H9 (cell line): Measurements from ENCODE around the gene ZC3H18. TPM values are rescaled to one million over a fixed set of nuclear protein-coding genes. Genes with fewer than 3 reads are reported as not detected.

Experiments used
- DNase-seq: peaks from one replicate; pipeline ENCODE4 v3.0.0-alpha.2; 2017
- H2AFZ ChIP-seq: one replicate; pipeline ENCODE4 v1.6.1; 2013; ENCODE audit warnings: mild to moderate bottlenecking, low read length, control low read depth, moderate library complexity
- H2AK5ac ChIP-seq: 2 replicates; pipeline ENCODE4 v1.6.1; 2013; ENCODE audit warnings: low read length, control low read depth, mixed read lengths; ENCODE audit not compliant: insufficient read length
- H2BK120ac ChIP-seq: one replicate; pipeline ENCODE4 v1.6.1; 2013; ENCODE audit warnings: low read depth, mild to moderate bottlenecking, low read length, control low read depth, inconsistent platforms; ENCODE audit not compliant: poor library complexity, severe bottlenecking
- H2BK12ac ChIP-seq: 2 replicates; pipeline ENCODE4 v1.6.1; 2013; ENCODE audit warnings: low read length, control low read depth, mixed read lengths, low read depth; ENCODE audit not compliant: insufficient read length
- H2BK15ac ChIP-seq: 2 replicates; pipeline ENCODE4 v1.6.1; 2013; ENCODE audit warnings: low read depth, low read length, control low read depth
- H2BK20ac ChIP-seq: one replicate; pipeline ENCODE4 v1.6.1; 2013; ENCODE audit warnings: low read depth, mild to moderate bottlenecking, low read length, control low read depth, inconsistent platforms; ENCODE audit not compliant: poor library complexity, severe bottlenecking
- H2BK5ac ChIP-seq: 2 replicates; pipeline ENCODE4 v1.6.1; 2013; ENCODE audit warnings: low read length, control low read depth, mixed read lengths; ENCODE audit not compliant: insufficient read length
- H3K14ac ChIP-seq: 2 replicates; pipeline ENCODE4 v1.6.1; 2013; ENCODE audit warnings: low read length, control low read depth; ENCODE audit not compliant: insufficient read depth
- H3K18ac ChIP-seq: 2 replicates; pipeline ENCODE4 v1.6.1; 2013; ENCODE audit warnings: low read depth, mild to moderate bottlenecking, mixed read lengths, low read length, control low read depth; ENCODE audit not compliant: insufficient read length
- H3K23ac ChIP-seq: 2 replicates; pipeline ENCODE4 v1.6.1; 2013; ENCODE audit warnings: low read length, control low read depth, mixed read lengths, low read depth; ENCODE audit not compliant: insufficient read length
- H3K23me2 ChIP-seq: 2 replicates; pipeline ENCODE4 v1.6.1; 2013; ENCODE audit warnings: low read depth, mild to moderate bottlenecking, mixed read lengths, low read length, control low read depth; ENCODE audit not compliant: insufficient read length, poor library complexity, severe bottlenecking
- H3K27ac ChIP-seq: 2 replicates; pipeline ENCODE4 v1.5.1; 2013; ENCODE audit warnings: low read length, control low read depth, mixed read lengths, low read depth; ENCODE audit not compliant: insufficient read length
- H3K27me3 ChIP-seq: 2 replicates; pipeline ENCODE4 v1.6.1; 2013; ENCODE audit warnings: low read length, control low read depth, inconsistent platforms; ENCODE audit not compliant: insufficient read depth
- H3K4ac ChIP-seq: 2 replicates; pipeline ENCODE4 v1.6.1; 2013; ENCODE audit warnings: low read depth, mild to moderate bottlenecking, control low read depth, inconsistent platforms, low read length, moderate library complexity
- H3K4me1 ChIP-seq: 2 replicates; pipeline ENCODE4 v1.6.1; 2013; ENCODE audit warnings: low read length, control low read depth, inconsistent platforms; ENCODE audit not compliant: insufficient read depth
- H3K4me2 ChIP-seq: 2 replicates; pipeline ENCODE4 v1.6.1; 2013; ENCODE audit warnings: low read length, control low read depth, mixed read lengths; ENCODE audit not compliant: insufficient read length, insufficient read depth
- H3K56ac ChIP-seq: 2 replicates; pipeline ENCODE4 v1.6.1; 2013; ENCODE audit warnings: low read depth, mild to moderate bottlenecking, mixed read lengths, low read length, control low read depth; ENCODE audit not compliant: insufficient read length
- H3K79me1 ChIP-seq: 2 replicates; pipeline ENCODE4 v1.6.1; 2013; ENCODE audit warnings: low read depth, mild to moderate bottlenecking, moderate library complexity, low read length, control low read depth, inconsistent platforms; ENCODE audit not compliant: insufficient read depth, poor library complexity, severe bottlenecking
- H3K79me2 ChIP-seq: 2 replicates; pipeline ENCODE4 v1.6.1; 2013; ENCODE audit warnings: low read length, control low read depth, inconsistent platforms; ENCODE audit not compliant: insufficient read depth
- H3K9ac ChIP-seq: 2 replicates; pipeline ENCODE4 v1.6.1; 2013; ENCODE audit warnings: low read length, control low read depth, mixed read lengths; ENCODE audit not compliant: insufficient read length; ENCODE audit errors: extremely low read depth
- H3K9me3 ChIP-seq: one replicate; pipeline ENCODE4 v1.6.1; 2013; ENCODE audit warnings: low read depth, low read length, inconsistent platforms; ENCODE audit not compliant: control insufficient read depth
- H3T11ph ChIP-seq: one replicate; pipeline ENCODE4 v1.6.1; 2013; ENCODE audit warnings: mild to moderate bottlenecking, low read length, control low read depth, inconsistent platforms
- H4K20me1 ChIP-seq: one replicate; pipeline ENCODE4 v1.6.1; 2013; ENCODE audit not compliant: control insufficient read depth, insufficient read length, insufficient read depth
- H4K5ac ChIP-seq: 2 replicates; pipeline ENCODE4 v1.6.1; 2013; ENCODE audit warnings: low read depth, mild to moderate bottlenecking, mixed read lengths, low read length, control low read depth; ENCODE audit not compliant: insufficient read length
- H4K8ac ChIP-seq: replicated peaks from 2 replicates; pipeline ENCODE4 v1.6.1; 2013; ENCODE audit warnings: low read length, control low read depth, mixed read lengths, low read depth; ENCODE audit not compliant: insufficient read length
- H4K91ac ChIP-seq: 2 replicates; pipeline ENCODE4 v1.6.1; 2013; ENCODE audit warnings: low read depth, mild to moderate bottlenecking, moderate library complexity, mixed read lengths, low read length, control low read depth; ENCODE audit not compliant: insufficient read length
- H3K27ac Mint-ChIP-seq, 3 experiments: 2 replicates in 2 of 3; 3 replicates in 1 of 3; pipeline ENCODE4 v1.8.0; 2020 to 2021; ENCODE audit warnings: mixed read lengths in 3 of 3, mild to moderate bottlenecking in 1 of 3, moderate library complexity in 1 of 3
- H3K27me3 Mint-ChIP-seq: 2 replicates; pipeline ENCODE4 v1.8.0; 2021; ENCODE audit warnings: low read depth, mild to moderate bottlenecking, moderate library complexity, mixed read lengths
- H3K36me3 Mint-ChIP-seq, 3 experiments: 2 replicates in 2 of 3; 3 replicates in 1 of 3; pipeline ENCODE4 v1.8.0; 2020 to 2021; ENCODE audit warnings: low read depth in 3 of 3, mixed read lengths in 3 of 3; ENCODE audit not compliant: insufficient read depth in 1 of 3
- H3K4me1 Mint-ChIP-seq, 2 experiments: 2 replicates each; pipeline ENCODE4 v1.8.0; 2020; ENCODE audit warnings: mixed read lengths in 2 of 2
- H3K4me3 Mint-ChIP-seq, 2 experiments: 2 replicates in 1 of 2; 3 replicates in 1 of 2; pipeline ENCODE4 v1.8.0; 2020 to 2021; ENCODE audit warnings: mild to moderate bottlenecking in 2 of 2, mixed read lengths in 2 of 2, moderate library complexity in 1 of 2
- H3K9me3 Mint-ChIP-seq, 2 experiments: 2 replicates in 1 of 2; 3 replicates in 1 of 2; pipeline ENCODE4 v1.8.0; 2020; ENCODE audit warnings: mild to moderate bottlenecking in 2 of 2, mixed read lengths in 2 of 2, moderate library complexity in 1 of 2
- CTCF ChIP-seq: fragments of 200-600 bp; sonication (generic); conservative IDR thresholded peaks from 3 replicates; pipeline ENCODE4 v1.8.0; 2021; ENCODE audit warnings: antibody characterized with exemption, mild to moderate bottlenecking
- WGBS: extraction: QIAGEN DNeasy Blood & Tissue Kit; methylation state at CpG from one replicate; pipeline ENCODE4 v1.1.7; 2013; ENCODE audit warnings: missing lambda C conversion rate, low lambda C conversion rate, mixed read lengths; ENCODE audit not compliant: insufficient read length; ENCODE audit errors: extremely low coverage; 5-methylcytosine and 5-hydroxymethylcytosine counted together
- total RNA-seq: library from RNA; stranded (reverse); gene quantifications from 2 replicates; pipeline ENCODE4 v1.2.1, GENCODE V29; 2021

ZC3H18 gene
- total RNA-seq, 1 experiment from 2014 or later, result 69.7 TPM

- H2BK120ac ChIP-seq, result no peak overlapping the region
- no peak overlapping the region for H3K9ac ChIP-seq
- no peak overlapping the region for H3K4me3 Mint-ChIP-seq
- peaks cover 24 to 69% (median 59%) of the 10 kb centered on the region in 3 experiments; a peak in 6 of 7 replicates for H3K36me3 Mint-ChIP-seq
- no peak overlapping the region for H3K14ac ChIP-seq
- no CpG with 5 or more reads among the region's 13 CpGs for WGBS
- H3K4me1 ChIP-seq, result no peaks in the 10 kb centered on the region
- no peak overlapping the region for H3K27ac Mint-ChIP-seq
- H3K4ac ChIP-seq, result no peak overlapping the region
- no peak overlapping the region for H4K8ac ChIP-seq
- no peaks in the 10 kb centered on the region; a peak in 1 of 5 replicates for H3K9me3 Mint-ChIP-seq
- H2AK5ac ChIP-seq, result no peak overlapping the region
- no peak for DNase-seq
- no peak overlapping the region for H2BK15ac ChIP-seq
- no peak overlapping the region for H4K5ac ChIP-seq
- no peaks in the 10 kb centered on the region for H4K20me1 ChIP-seq
- no peak overlapping the region for H4K91ac ChIP-seq
- no peaks in the 10 kb centered on the region for H3K27me3 ChIP-seq
- peaks cover 1 to 16% of the 10 kb centered on the region in 2 experiments; a peak in 3 of 4 replicates for H3K4me1 Mint-ChIP-seq
- H2BK12ac ChIP-seq, result no peak overlapping the region
- no peaks in the 10 kb centered on the region for H3K27me3 Mint-ChIP-seq
- TF ChIP-seq CTCF, result no peak
- no peak overlapping the region for H3K27ac ChIP-seq
- no peaks in the 10 kb centered on the region for H3K23me2 ChIP-seq
- H2AFZ ChIP-seq, result no peak overlapping the region
- no peak overlapping the region for H3K56ac ChIP-seq
- no peak overlapping the region for H3K18ac ChIP-seq
- H3K4me2 ChIP-seq, result no peak overlapping the region
- H3K79me1 ChIP-seq, result no peaks in the 10 kb centered on the region
- H3T11ph ChIP-seq, result no peak overlapping the region
- H2BK5ac ChIP-seq, result no peak overlapping the region
- H3K9me3 ChIP-seq, result no peaks in the 10 kb centered on the region
- H3K23ac ChIP-seq, result no peak overlapping the region
- H3K79me2 ChIP-seq, result no peaks in the 10 kb centered on the region
- no peak overlapping the region for H2BK20ac ChIP-seq
These were observed 53.7 kb downstream of the ZC3H18 start for GRCh38 chr16:88623858-88624257.
